Mammary epithelial cell (primary cell): ENCODE results near the gene FBXL16.

Source experiments
- CTCF ChIP-seq, 2 donors: IDR thresholded peaks in 1 of 2; conservative IDR thresholded peaks in 1 of 2; 2 replicates each; pipeline ENCODE4 v1.5.1; 2011 to 2012; ENCODE audit warnings: inconsistent platforms in 2 of 2, low read length in 2 of 2, mild to moderate bottlenecking in 2 of 2, control low read depth in 1 of 2, low read depth in 1 of 2; ENCODE audit not compliant: insufficient read depth in 1 of 2; ENCODE audit errors: extremely low read depth in 1 of 2
- EZH2 ChIP-seq: IDR thresholded peaks from 2 replicates; pipeline ENCODE4 v1.6.1; 2012; ENCODE audit warnings: low read length, inconsistent platforms, borderline replicate concordance

- no peak for TF ChIP-seq CTCF (conservative IDR thresholded peaks at IDR 0.05 in 1 of 2, IDR thresholded peaks at IDR 0.05 in 1 of 2; ENCODE audit: extremely low read depth in 1 of 2, insufficient read depth in 1 of 2, low read depth in 1 of 2, low read length in 2 of 2)
- TF ChIP-seq EZH2 = no peak
These were observed 62.6 kb downstream of the FBXL16 start for GRCh38 chr16:643050-643368.
